Right ventricle myocardium superior (tissue), 1 donor: ENCODE data around the gene ZNF154. TPM values are rescaled to one million over a fixed set of nuclear protein-coding genes. Genes with fewer than 3 reads are reported as not detected.
"Not testable (repeated sequence)": the region's sequence is repeated elsewhere in the genome, so short reads cannot be mapped to it uniquely, and the experiment has no call there.

Experiments used
- ATAC-seq: fragments of 200-7000 bp; cut with Tn5 transposase; one replicate; pipeline ENCODE4 v1.9.1; 2020; ENCODE audit warnings: mild to moderate bottlenecking; ENCODE audit not compliant: poor library complexity
- DNase-seq: peaks from one replicate; pipeline ENCODE4 v3.0.0-alpha.2; 2020
- intact Hi-C: fragments of 100-400 bp; cut with DNase I; formaldehyde crosslinking; loops from one replicate; pipeline ENCODE4 v1.11.2; 2022
- long read RNA-seq: library from polyadenylated mRNA; unstranded; transcript quantifications from one replicate; pipeline ENCODE4 v2.0.0, GENCODE V29; 2021
- total RNA-seq: library from RNA; stranded (reverse); fragmentation: NEBNext Ultra II Directional; extraction: Animal tissue kit (Norgen Biotek cat#: 25700); gene quantifications from one replicate; pipeline ENCODE4 v1.2.1, GENCODE V29; 2021
- donor health status: DM: no; HTN: yes; CAD: no; lungs with severe emphysema.

ZNF154 gene
- 3.1 TPM for total RNA-seq
- long read RNA-seq, partial matches to known transcripts = 0 of 4 reads
- long read RNA-seq, other reads (novel, unspliced or antisense) = 2 of 4 reads

DNA sequence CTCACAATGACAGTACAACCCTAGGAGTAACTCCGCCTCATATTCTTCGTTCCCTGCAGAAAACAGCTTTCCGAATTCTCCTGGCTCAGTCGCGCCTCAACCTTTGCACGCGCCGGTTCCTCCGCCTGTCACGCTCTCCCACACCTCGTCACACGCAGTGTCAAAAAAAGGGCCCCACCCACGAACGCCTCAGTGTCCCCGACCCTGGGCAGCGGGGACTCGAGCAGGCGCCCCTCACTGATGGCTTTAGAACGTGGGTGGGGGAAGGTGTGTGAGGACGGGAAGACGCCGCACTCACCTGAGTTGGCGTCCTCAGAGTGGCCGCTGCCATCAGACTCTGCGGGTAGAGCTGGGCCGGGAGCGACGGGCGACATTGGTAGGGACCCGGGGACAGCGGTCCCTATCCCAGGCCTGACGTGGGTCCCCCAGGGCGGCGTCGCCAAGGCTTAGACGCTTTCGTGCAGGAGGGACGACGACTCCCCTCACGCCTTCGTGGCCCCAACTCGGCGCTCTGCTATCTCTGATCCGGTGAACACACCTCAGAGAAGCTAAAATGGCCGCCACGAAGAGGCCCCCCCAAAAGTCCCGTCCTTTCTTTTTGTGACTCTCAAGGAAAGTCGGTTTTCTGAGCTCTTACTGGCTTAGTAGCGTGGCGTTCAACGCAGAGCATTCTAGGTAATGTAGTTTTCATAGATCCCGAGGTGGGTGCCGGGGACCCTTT, at the start of gene ZNF154:
TSS of gene ZNF154 (minus strand) at position 564 of the 721 bp plus-strand sequence. CDS start at position 331, 233 bp downstream.
- ATAC-seq (peak; percentile 74), DNase-seq (peak; percentile 42)
- intact Hi-C loops = no loop called here

DNA sequence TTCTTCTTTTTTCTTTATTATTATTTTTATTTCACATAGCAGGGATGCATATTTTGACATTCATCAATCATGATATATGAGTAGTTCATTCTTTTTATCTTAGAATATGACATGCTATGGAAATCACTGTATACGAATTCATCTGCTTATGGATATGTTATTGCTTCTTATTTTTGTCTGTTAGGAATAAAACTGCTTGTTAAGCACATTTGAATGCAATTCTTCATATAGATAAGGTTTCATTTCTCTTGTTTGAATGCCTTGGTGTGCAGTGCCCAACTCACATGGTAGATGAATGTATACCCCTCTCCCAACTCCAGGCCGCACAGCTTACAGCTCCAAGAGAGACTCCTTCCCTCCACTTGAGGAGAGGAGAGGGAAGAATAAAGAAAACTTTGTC, 48.9 kb upstream of the ZNF154 start:
- DNase-seq (no peak), ATAC-seq (no peak)
- intact Hi-C loops = no loop called here

DNA sequence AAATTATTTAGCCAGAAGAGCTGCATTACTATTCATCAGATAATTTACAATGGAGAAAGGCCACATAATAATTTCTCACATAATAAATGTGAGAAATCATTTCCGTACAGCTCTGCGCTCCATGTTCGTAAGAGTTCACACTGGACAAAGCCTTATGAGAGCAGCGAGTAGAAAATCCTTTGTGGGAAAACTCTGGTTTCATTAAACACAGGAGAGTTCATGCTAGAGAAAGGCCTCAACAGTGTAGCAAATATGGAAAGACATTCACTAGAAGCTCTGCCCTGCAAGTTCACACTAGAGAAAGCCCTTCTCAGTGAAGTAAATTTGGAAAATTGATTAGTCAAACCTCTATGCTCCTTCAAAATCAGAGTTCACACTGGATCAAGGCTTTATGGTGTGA, 46.0 kb upstream of the ZNF154 start:
- no peak for DNase-seq
- intact Hi-C loops = no loop called here
- ATAC-seq = no peak

DNA sequence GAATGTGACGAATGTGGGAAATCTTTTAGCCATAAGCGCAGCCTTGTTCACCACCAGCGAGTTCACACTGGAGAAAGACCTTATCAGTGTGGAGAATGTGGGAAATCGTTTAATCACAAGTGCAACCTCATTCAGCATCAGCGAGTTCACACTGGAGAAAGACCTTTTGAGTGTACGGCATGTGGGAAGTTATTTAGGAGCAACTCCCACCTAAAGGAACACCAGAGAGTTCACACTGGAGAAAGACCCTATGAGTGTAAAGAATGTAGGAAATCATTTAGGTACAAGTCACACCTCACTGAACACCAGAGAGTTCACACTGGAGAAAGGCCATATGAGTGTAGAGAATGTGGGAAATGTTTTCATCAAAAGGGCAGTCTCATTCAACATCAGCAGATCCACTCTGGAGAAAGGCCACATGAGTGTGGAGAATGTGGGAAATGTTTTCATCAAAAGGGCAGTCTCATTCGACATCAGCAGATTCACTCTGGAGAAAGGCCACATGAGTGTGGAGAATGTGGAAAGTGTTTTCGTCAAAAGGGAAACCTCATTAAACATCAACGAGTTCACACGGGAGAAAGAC, 45.2 kb upstream of the ZNF154 start:
- ATAC-seq (no peak), DNase-seq (no peak)
- intact Hi-C loops = no loop called here

DNA sequence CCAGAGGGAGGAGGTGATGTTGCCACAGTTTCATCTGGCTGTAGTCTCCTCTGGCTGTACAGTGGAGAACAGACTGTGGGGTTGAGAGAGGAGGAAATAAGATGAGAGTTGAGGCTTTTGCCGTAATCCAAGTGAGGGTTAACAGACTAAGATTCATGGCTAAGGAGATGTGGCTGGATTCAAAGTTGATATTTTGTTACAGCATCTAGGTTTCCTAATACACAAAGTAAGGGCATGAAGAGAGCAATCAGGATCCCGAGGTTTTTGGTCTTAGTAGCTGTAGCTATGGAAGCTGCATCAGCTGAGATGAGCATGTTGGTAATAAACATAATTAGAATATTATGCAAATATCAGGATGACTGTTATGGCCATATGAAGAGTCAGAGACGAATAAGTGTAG, 39.0 kb upstream of the ZNF154 start:
- no peak for DNase-seq
- intact Hi-C loops = no loop called here
- no peak for ATAC-seq

DNA sequence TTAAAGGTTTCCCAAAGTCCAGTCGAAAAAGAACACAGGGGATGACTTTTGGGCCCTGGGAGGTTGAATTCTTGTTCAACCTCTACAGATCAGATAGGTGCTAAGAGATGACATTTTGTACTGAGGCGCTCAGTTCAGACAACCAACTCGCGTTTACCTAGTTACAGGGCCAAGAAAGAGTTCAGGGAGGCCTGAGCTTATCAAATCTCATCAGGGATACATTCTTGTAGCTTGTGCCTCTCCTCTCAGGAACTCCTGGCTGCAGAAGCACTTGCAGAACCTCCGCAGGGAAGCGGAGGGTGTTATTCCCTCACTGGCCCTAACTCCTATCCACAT, 38.4 kb upstream of the ZNF154 start:
- DNase-seq = no peak
- intact Hi-C loops = no loop called here
- ATAC-seq = peak; percentile 11

DNA sequence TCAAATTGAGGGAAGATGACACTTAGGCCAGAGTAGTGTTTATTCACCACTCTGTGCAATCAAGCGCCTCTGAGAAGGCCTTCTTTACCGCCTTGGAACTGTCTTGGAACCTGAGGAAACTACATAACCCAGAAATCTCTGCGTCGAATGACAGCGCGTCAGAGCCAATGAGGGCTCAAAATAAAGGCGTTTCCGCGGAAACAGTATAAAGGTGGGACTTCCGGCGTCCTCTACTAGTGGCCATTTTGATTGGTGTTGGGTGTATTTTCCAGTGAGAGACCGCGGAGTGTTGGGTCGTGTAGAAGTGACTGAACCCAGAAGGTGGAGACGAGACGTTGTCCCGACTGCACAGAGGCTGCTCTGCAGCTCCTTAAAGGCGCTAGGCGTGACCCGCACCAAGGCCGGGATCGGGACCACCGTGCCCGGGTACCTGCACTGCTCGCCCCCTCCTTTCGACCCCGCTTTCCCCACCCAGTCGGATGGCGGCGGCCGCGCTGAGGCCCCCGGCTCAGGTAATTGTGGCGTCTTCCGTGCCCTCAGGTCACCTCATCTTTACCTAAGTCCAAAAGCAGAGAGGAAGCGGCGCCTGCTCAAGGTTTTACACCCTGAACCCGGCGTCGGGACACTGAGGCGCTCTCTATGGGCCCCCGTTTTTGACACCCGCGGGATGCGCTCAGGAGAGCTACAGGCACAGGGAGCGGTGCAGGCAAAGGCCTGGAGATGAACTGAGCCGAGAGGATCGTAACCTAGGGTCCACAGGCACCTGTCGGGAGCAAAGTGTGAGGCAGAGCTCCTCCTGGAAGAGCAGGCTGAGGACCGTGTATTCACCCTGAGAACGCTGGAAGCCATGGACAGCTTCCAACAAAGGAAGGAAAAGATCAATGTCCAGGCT, 37.8 kb upstream of the ZNF154 start, which contains the start of gene ZNF776:
TSS of gene ZNF776 (plus strand) at position 236 of the 892 bp plus-strand sequence. CDS start at position 480, 244 bp downstream.
- intact Hi-C loops = no loop called here
- peak; percentile 98 for ATAC-seq
- peak; percentile 85 for DNase-seq

DNA sequence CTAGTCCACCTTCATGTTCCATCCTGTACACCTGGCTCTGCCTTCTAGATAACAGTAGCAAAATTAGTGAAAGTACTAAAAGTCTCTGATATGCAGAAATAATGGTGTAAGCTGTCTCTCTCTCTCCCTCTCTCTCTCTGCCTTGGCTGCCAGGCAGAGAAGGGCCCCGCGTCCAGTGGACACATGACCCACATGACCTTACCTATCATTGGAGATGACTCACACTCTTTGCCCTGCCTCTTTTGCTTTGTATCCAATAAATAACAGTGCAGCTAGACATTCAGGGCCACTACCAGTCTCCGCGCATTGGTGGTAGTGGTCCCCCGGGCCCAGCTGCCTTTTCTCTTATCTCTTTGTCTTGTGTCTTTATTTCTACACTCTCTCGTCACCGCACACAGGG, 29.8 kb upstream of the ZNF154 start:
- DNase-seq, ATAC-seq: not testable (repeated sequence)
- intact Hi-C loops = loop anchor here (5.0 kb wide), 2 partner anchors 159 to 419 kb away; no protein-coding TSS in a partner anchor

DNA sequence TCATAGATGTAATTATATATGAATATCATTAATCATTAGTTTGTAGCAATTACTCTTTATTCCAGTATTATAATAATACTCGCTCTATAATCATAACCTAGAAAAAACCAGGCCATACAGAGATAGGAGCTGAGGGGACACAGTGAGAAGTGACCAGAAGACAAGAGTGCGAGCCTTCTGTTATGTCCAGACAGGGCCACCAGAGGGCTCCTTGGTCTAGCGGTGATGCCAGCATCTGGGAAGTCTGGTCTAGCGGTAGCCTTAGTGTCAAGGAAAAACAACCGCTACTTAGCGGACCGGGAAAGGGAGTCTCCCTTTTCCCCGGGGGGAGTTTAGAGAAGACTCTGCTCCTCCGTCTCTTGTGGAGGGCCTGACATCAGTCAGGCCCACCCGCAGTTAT, 29.3 kb upstream of the ZNF154 start:
- DNase-seq = peak; percentile 72

DNA sequence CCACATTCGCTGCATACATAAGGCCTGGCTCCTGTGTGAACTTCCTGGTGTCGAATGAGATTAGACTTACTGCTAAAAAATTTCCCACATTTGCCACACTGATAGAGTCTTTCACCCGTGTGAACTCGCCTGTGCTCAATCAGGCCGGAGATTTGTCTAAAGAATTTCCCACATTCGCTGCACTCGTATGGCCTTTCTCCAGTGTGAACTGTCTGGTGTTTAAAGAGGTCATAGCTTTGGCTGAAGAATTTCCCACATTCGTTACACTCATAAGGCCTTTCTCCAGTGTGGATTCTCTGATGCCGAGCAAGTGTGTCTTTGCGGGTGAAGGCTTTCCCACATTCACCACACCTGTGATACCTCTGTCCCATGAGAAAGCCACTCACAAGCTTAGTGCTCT, 11.9 kb upstream of the ZNF154 start:
- intact Hi-C loops = no loop called here
- ATAC-seq = no peak
- DNase-seq = no peak

More for the DNA sequence above, 29.3 kb upstream of the ZNF154 start:
- intact Hi-C loops = loop anchor here (5.0 kb wide), 2 partner anchors 159 to 419 kb away; no protein-coding TSS in a partner anchor
- peak; percentile 84 for ATAC-seq

DNA sequence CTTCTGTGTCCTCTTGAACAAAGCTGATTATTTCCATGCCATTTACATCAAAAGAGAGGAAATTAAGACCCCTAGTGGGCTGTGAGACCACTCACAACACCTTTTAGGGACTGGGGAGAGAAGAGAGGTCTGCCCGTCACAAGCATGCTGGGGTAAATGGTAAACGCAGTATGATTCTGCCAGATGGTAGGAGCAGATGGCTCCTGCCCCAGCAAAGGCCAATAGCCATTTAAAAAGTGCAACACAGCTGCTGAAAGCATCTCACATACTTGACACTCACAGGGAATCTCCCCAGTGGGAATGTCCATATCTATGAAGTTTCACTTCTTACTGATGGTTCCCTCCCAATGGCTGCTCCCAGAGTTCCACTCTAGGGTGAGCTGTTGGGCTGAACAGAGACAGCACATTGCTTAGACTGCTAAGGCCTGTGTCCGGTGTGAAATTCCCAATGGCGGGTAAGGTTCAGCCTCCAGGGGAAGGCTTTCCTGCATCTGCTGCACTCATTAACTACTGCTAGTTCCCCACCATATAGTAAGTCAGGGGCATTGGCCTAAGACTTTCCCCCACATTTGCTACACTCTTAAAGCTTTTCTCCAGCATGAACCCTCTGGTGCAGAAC, 11.0 kb upstream of the ZNF154 start:
- intact Hi-C loops = no loop called here
- ATAC-seq = no peak

DNA sequence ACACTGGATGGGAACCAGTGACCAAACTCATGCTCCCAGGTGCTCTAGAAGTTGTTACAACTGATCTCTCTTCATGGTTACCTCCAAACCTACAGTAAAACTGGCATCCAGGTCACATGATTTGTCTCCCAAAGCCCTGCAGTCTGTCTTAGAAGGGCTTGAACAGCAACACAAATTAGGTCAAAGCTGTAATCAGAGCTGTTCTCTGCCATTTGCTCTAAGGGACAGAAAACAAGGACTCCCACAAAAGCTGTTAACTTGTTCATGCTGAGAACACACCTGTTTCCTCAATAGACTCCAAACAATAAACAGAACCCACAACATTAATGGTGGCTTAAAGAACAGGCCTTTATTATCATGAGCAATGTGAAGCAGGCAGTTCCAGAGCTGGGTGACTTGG, 10.4 kb upstream of the ZNF154 start:
- ATAC-seq (no peak), DNase-seq (no peak)
- intact Hi-C loops = no loop called here

More for the DNA sequence above, 11.0 kb upstream of the ZNF154 start:
- DNase-seq = no peak

DNA sequence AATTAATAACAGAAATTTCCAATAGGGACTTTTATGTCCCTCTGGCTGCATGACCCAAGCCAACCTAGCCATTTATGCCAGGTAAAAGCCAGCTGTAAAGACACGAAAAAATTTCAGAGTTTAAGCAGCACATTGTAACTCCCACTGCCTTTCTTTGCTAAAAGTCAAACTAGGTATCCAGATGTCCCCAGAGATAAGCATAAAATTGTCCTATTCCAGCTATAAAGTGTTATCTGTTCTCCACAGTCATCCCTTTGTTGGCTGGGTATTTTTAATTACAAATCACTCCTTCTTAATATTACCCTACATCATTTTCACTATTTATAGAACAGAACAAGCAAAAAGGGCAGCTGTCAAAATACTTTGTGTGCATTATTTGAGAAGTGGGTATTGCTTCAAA, 3.2 kb upstream of the ZNF154 start:
- DNase-seq = no peak
- intact Hi-C loops = no loop called here
- ATAC-seq = no peak

DNA sequence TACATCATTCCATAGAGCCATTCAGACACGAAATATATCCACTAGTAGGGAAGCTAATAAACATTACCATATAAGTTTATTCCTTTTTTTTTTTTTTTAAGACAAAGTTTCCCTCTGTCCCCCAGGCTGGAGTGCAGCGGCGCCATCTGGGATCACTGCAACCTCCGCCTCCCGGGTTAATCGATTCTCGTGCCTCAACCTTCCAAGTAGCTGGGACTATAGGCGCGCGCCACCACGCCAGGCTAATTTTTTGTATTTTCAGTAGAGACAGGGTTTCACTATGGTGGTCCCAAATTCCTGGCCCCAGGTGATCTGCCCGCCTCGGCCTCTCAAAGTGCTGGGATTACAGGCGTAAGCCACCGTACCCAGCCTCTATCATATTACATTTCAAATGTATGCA, 612 bp upstream of the ZNF154 start:
- intact Hi-C loops = no loop called here
- ATAC-seq (no peak), DNase-seq (no peak)

DNA sequence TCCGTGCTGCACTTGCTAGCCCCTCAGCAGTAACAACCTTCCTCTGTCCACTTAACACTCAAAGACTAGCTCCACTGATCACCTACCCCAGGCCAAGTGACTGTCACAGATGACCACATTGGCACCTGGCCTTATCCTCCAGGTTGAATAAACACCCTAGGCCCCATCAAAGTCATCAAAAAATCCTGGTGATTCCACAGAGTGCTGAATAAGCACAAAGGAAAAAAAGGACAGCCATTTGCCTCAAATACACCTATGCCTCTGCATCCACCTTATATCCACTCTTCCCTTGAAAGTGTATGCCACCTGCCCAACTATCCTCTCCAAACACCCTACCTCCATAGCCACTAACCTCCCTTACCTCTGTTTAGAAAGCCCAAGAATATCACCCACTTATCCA, 2.7 kb downstream of the ZNF154 start:
- DNase-seq (no peak), ATAC-seq (no peak)
- intact Hi-C loops = no loop called here

DNA sequence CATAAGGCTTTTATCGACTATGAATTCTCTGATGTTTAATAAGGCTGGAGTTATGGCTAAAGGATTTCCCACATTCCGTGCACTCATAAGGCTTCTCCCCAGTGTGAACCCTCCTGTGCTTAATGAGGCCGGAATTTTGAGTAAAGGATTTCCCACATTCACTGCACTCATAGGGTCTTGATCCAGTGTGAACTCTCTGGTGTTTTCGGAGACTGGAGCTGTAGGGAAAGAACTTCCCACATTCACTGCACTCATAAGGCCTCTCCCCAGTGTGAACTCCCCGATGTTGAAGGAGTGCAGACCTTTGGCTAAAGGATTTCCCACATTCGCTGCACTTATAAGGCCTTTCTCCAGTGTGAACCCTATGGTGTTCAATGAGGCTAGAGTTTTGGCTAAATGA, 7.4 kb downstream of the ZNF154 start:
- no peak for ATAC-seq
- intact Hi-C loops = no loop called here
- no peak for DNase-seq

DNA sequence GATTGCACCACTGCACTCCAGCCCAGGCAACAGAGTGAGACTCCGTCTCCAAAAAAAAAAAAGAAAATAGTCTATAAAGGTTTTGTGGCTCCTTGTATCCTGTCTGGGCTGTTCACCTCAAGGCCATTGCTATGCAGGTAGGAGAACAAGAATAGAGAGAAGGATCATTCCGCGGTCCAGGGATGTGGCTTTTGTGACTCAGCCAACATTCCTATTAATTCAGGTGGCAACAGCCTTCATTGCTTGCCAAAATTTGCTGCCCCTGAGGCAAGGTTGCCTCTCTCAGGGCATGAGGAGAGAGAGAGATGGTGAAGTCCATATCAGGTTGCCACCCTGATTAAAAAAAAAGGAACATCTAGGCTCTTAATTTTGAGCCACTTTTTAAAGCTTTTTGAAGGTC, 19.3 kb downstream of the ZNF154 start:
- intact Hi-C loops = no loop called here
- no peak for DNase-seq
- ATAC-seq = no peak

DNA sequence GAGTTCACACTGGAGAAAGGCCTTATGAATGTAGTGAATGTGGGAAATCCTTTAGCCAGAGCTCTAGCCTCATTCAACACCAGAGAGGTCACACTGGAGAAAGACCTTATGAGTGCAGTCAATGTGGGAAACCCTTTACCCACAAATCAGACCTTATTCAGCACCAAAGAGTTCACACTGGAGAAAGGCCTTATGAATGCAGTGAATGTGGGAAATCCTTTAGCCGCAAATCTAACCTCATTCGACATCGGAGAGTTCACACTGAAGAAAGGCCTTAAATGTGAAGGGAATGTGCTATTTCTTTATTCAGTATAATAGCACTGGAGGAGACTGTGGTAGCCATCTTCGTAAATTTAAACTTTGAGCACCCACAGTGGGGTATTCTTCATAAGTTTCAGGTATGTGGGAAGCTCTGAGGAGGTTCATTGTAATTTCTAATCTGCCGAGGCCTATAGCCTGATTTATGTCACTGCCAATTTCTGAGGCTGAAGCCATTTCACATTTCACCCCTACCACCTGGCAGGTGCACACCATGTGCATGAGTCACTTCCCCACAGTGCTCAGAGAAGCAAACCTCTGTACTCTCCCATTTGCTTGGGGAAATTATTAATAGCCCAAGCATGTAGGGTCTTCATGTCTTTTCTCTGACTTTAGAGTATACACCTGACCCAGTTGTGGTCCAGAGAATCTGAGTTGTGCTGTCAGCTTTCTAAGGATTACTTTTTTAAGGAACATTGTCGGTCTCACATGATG, 20.8 kb downstream of the ZNF154 start:
- intact Hi-C loops = no loop called here

More for the DNA sequence above, 20.8 kb downstream of the ZNF154 start:
- DNase-seq (no peak), ATAC-seq (no peak)
